Activated T-cell treated with anti-CD3 and anti-CD28 coated beads for 1 hour (primary cell): ENCODE data around the gene TLCD3B.

Source experiments
- DNase-seq: peaks from one replicate; pipeline ENCODE4 v3.0.0-alpha.2; 2020; ENCODE audit warnings: low read depth

TLCD3B gene

DNA sequence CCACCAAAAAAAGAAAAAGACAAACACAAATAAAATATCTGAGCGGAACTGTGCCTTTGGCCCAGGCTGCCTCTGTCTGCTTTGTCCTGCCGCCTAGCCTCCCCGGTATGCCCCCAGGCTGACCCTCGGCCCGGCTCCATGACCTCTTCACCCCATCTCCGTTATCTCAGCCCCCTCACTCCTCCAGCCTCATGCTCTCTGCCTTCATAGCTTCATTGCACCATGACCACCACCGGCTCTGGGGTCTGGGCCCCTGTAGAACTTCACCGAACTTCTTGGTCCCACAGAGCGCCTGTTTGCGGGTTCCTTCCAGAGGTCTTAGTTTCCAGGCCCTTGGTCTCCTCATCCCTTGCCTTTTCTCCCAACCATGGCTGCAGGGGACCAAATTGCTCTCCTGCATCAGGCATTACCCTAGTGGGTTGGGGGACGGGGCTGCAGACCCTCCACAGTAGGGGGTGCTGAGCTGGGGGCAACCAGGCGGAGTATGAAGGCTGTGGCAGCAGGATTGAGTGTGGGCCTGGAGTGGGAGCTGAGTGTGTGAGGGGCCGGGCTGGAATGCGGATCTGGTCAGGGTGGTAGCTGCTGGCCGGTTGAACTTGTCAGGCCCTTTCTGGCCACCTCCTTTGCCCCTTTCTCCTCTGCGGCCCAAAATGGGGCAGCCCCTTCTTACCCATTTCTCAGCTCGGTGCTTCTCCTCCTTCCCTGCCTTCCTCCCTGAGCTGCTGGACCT lies 42.6 kb downstream of the TLCD3B start:
- DNase-seq: no peak

GRCh38 chr16:29987371-29988085 lies 43.5 kb downstream of the TLCD3B start:
- DNase-seq: no peak

- no peak for DNase-seq
Observed at GRCh38 chr16:29986931-29987330, 44.1 kb downstream of the TLCD3B start.

- no peak for DNase-seq
Observed at GRCh38 chr16:29986231-29986630, 44.8 kb downstream of the TLCD3B start.

DNA sequence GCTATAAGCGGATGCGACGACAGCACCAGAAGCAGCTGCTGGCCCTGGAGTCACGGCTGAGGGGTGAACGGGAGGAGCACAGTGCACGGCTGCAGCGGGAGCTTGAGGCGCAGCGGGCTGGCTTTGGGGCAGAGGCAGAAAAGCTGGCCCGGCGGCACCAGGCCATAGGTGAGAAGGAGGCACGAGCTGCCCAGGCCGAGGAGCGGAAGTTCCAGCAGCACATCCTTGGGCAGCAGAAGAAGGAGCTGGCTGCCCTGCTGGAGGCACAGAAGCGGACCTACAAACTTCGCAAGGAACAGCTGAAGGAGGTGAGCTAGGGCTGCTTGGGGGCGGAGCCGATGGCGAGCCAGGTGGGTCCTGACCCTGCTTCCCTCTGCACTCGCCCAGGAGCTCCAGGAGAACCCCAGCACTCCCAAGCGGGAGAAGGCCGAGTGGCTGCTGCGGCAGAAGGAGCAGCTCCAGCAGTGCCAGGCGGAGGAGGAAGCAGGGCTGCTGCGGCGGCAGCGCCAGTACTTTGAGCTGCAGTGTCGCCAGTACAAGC lies 45.7 kb downstream of the TLCD3B start:
- no peak for DNase-seq

DNA sequence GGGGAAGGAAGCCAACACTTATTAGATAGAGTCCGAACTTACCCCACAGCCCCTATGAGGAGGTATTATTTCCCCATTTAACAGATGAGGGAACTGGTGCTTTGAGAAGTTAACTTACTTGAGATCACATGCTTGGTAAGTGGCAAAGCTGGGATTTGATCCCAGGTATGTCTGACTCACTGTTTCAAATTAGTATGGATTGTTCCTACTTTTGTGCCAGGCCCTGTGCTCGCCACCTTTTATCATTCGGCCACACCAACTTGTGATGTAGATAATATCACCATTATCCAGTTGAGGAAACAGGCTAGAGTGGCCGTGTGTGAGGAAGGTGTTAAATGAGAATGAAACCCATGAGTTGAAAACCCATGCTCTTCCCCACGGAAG lies 46.3 kb downstream of the TLCD3B start:
- DNase-seq: no peak

GRCh38 chr16:29984137-29984763 lies 46.8 kb downstream of the TLCD3B start:
- no peak for DNase-seq

- DNase-seq: no peak
Observed at GRCh38 chr16:29983420-29984136, 47.5 kb downstream of the TLCD3B start.

DNA sequence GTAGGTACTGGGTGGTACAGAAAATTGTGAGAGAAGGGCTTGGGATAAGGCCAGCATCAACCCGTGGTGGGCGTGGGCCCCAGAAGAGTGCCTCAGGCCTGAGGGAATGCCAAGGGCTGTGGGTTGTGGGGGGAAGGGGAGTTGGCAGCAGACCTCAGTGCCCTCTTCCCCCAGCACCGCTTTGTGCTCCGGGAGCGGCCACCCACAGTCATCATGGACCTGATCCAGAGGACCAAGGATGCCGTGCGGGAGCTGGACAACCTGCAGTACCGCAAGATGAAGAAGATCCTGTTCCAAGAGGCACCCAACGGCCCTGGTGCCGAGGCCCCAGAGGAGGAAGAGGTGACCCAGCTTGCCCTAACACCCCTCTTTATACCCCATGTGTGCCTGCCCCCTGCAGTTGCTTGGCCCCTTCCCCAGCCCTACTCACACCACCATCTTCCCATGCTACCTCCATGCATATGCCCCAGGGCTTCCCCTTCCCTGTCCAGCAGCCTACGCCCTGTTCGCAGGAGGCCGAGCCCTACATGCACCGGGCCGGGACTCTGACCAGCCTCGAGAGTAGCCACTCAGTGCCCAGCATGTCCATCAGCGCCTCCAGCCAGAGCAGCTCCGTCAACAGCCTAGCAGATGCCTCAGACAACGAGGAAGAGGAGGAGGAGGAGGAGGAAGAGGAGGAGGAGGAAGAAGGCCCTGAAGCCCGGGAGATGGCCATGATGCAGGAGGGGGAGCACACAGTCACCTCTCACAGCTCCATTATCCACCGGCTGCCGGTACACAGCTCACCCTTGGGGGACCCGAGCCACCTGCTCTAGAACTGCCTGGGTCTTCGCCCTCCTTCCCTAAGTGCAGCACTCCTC lies 48.3 kb downstream of the TLCD3B start:
- DNase-seq: no peak

GRCh38 chr16:29978564-29979270 lies 52.4 kb downstream of the TLCD3B start:
- no peak for DNase-seq

- no peak for DNase-seq
Observed at GRCh38 chr16:29978081-29978480, 53.0 kb downstream of the TLCD3B start.

DNA sequence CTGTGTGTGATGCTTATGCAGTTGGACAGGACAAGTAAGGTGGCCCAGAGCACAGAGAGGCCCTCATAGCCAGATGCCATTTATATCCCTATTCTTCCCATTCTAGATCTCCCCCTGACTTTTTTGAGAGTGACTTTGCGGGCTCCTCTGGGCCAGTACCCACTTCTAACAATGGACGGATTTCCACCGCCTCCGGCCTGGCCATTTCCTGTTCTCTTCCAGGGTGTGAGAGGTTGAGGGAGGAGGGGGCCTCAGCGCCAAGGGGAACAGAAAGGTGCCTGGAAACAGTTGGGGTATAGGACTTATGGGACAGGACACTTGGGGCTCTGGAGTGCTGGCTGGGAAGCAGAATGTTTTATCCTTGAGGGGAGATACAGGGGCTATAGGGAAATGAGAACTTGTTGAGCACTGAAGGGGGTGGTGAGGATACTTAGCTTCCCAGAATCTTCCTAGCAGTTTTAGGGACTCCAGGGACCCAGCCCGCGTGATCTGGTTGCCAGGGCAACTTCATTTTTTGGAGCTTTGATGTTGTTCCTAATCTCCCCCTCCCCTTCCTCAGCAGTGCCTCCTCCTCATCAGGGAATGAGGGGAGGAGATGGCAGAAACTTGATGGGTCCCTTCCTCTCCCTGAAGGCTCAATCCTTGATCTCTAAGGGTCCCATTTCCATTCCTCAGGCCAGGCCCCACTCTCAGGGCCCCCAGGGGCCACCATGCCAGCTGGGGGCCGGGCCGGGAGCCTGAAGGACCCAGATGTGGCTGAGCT lies 53.8 kb downstream of the TLCD3B start:
- DNase-seq: no peak

- DNase-seq: no peak
Observed at GRCh38 chr16:29975811-29976511, 55.1 kb downstream of the TLCD3B start.

GRCh38 chr16:29975134-29975538 lies 55.9 kb downstream of the TLCD3B start:
- DNase-seq: no peak
